MCF 10A (cell line): ENCODE results near the gene PRDM9. TPM values are rescaled to one million over a fixed set of nuclear protein-coding genes. Genes with fewer than 3 reads are reported as not detected.

Source experiments
- Bru-seq: library from RNA; stranded (reverse); fragments of 400-500 nt; gene quantifications from one replicate; lab custom pipeline; 2021; lab: Mats Ljungman, UMichigan
- BruChase-seq, 2 experiments: library from RNA; stranded (reverse); fragments of 400-500 nt; gene quantifications; one replicate each; lab custom pipeline; 2021; lab: Mats Ljungman, UMichigan
- BruUV-seq: library from RNA; stranded (reverse); fragments of 400-500 nt; replicated peaks from 2 replicates; lab custom pipeline; 2021; lab: Mats Ljungman, UMichigan
- CTCF ChIA-PET: fragments of 300-600 bp; sonication (Branson Sonifier 250); formaldehyde crosslinking; extraction: SDS; loops from one replicate; lab custom pipeline; 2021; ENCODE audit warnings: antibody characterized with exemption, inconsistent platforms; lab: Yijun Ruan, JAX
- POLR2A ChIA-PET: fragments of 300-600, 350-650 bp; sonication (Branson Sonifier 250); formaldehyde crosslinking; extraction: SDS; loops from one replicate; lab custom pipeline; 2020; ENCODE audit warnings: antibody characterized with exemption, inconsistent platforms; lab: Yijun Ruan, JAX
- DNase-seq: peaks from one replicate; pipeline ENCODE4 v3.0.0-alpha.2; 2018; ENCODE audit not compliant: unreplicated experiment
- H3K27ac Mint-ChIP-seq: one replicate; pipeline ENCODE4 v1.8.0; 2022; ENCODE audit warnings: mild to moderate bottlenecking, low read depth, mixed read lengths; ENCODE audit not compliant: unreplicated experiment
- H3K27me3 Mint-ChIP-seq: one replicate; pipeline ENCODE4 v1.8.0; 2022; ENCODE audit warnings: mixed read lengths; ENCODE audit not compliant: insufficient read depth, unreplicated experiment
- H3K36me3 Mint-ChIP-seq: one replicate; pipeline ENCODE4 v1.8.0; 2022; ENCODE audit warnings: mild to moderate bottlenecking, moderate library complexity, mixed read lengths; ENCODE audit not compliant: insufficient read depth, unreplicated experiment
- H3K4me1 Mint-ChIP-seq: one replicate; pipeline ENCODE4 v1.8.0; 2022; ENCODE audit warnings: mixed read lengths; ENCODE audit not compliant: insufficient read depth, unreplicated experiment
- H3K4me3 Mint-ChIP-seq: one replicate; pipeline ENCODE4 v1.8.0; 2022; ENCODE audit warnings: mild to moderate bottlenecking, moderate library complexity, mixed read lengths; ENCODE audit not compliant: unreplicated experiment
- H3K9me3 Mint-ChIP-seq: one replicate; pipeline ENCODE4 v1.8.0; 2022; ENCODE audit warnings: mixed read lengths; ENCODE audit not compliant: unreplicated experiment
- CTCF ChIP-seq: fragments of 200-600 bp; IDR thresholded peaks from one replicate; pipeline ENCODE4 v1.8.0; 2022; ENCODE audit warnings: antibody characterized with exemption, mild to moderate bottlenecking; ENCODE audit not compliant: unreplicated experiment
- intact Hi-C: fragments of 100-400 bp; cut with micrococcal nuclease; formaldehyde crosslinking; loops from 2 replicates; pipeline ENCODE4 v1.14.1; 2022
- long read RNA-seq: library from polyadenylated mRNA; stranded (forward); transcript quantifications from one replicate; pipeline ENCODE4 v2.0.0, GENCODE V29; 2022
- total RNA-seq: library from RNA; stranded (reverse); gene quantifications from 2 replicates; pipeline ENCODE4 v1.2.3, GENCODE V29; 2022

PRDM9 gene
- total RNA-seq (not detected in 2 replicates), Bru-seq, nascent RNA (percentile 5 among the genes with signal in this experiment), BruChase-seq, experiment 1, labeled RNA remaining after a 6-hour chase (not detected), BruChase-seq, experiment 2, labeled RNA remaining after a 2-hour chase (percentile 6 among the genes with signal in this experiment)
- long read RNA-seq: 0 reads

- Mint-ChIP-seq H3K36me3 (no peaks in the 10 kb centered on the region), H3K27me3 (no peaks in the 10 kb centered on the region), H3K27ac (peak within 1 kb of the TSS; percentile 88), H3K4me3 (peak within 1 kb of the TSS; percentile 88), H3K9me3 (no peaks in the 10 kb centered on the region), H3K4me1 (no peaks in the 10 kb centered on the region)
- intact Hi-C loops: loop anchor here (1.0 kb wide), 1 partner anchor 155 kb away; no protein-coding TSS in a partner anchor
- no TSS peak for BruUV-seq
- DNase-seq: peak; percentile 85
- no peak for TF ChIP-seq CTCF
- POLR2A ChIA-PET: interaction anchor here (0.7 to 0.8 kb wide), 4 partner anchors 12 to 88 kb away, joined by 3 read pairs; no protein-coding TSS in a partner anchor
- CTCF ChIA-PET: interaction anchor here (0.6 to 1.4 kb wide), 8 partner anchors 9 to 1686 kb away, joined by 3 to 4 read pairs (median 3); no protein-coding TSS in a partner anchor
Observed at GRCh38 chr5:23507278-23507685, at the start of gene PRDM9. Gene PRDM9 (plus strand): TSS chr5:23507609. CDS start chr5:23509034, 1,425 bp downstream.

GRCh38 chr5:23457780-23458179 lies 49.6 kb upstream of the PRDM9 start:
- no peak for DNase-seq
- intact Hi-C loops: no loop called here
- ChIA-PET POLR2A (interaction anchor here (1.4 kb wide), 1 partner anchor 8 kb away, joined by 4 read pairs; no protein-coding TSS in a partner anchor), CTCF (no interaction called here)
- H3K9me3 Mint-ChIP-seq: peaks cover 6% of the 10 kb centered on the region
- no peak overlapping the region for H3K27ac Mint-ChIP-seq
- no peaks in the 10 kb centered on the region for H3K4me1 Mint-ChIP-seq
- TF ChIP-seq CTCF: no peak
- no peaks in the 10 kb centered on the region for H3K36me3 Mint-ChIP-seq
- H3K27me3 Mint-ChIP-seq: no peaks in the 10 kb centered on the region
- BruUV-seq: no TSS peak
- H3K4me3 Mint-ChIP-seq: no peak overlapping the region

- no peak overlapping the region for H3K27ac Mint-ChIP-seq
- ChIA-PET POLR2A (no interaction called here), CTCF (no interaction called here)
- TF ChIP-seq CTCF: no peak
- no peak for DNase-seq
- H3K36me3 Mint-ChIP-seq: no peaks in the 10 kb centered on the region
- no TSS peak for BruUV-seq
- no peaks in the 10 kb centered on the region for H3K4me1 Mint-ChIP-seq
- H3K9me3 Mint-ChIP-seq: peaks cover 10% of the 10 kb centered on the region
- H3K27me3 Mint-ChIP-seq: no peaks in the 10 kb centered on the region
- no peak overlapping the region for H3K4me3 Mint-ChIP-seq
- intact Hi-C loops: no loop called here
Observed at GRCh38 chr5:23459214-23459613, 48.2 kb upstream of the PRDM9 start.

GRCh38 chr5:23461576-23461975 lies 45.8 kb upstream of the PRDM9 start:
- ChIA-PET CTCF (interaction anchor here (0.6 kb wide), 1 partner anchor 130 kb away, joined by 3 read pairs; no protein-coding TSS in a partner anchor), POLR2A (no interaction called here)
- Mint-ChIP-seq H3K36me3 (peaks cover 5% of the 10 kb centered on the region), H3K27me3 (no peaks in the 10 kb centered on the region), H3K4me3 (no peak overlapping the region), H3K4me1 (peaks cover 2% of the 10 kb centered on the region), H3K9me3 (peaks cover 10% of the 10 kb centered on the region), H3K27ac (no peak overlapping the region)
- no TSS peak for BruUV-seq
- intact Hi-C loops: no loop called here
- no peak for TF ChIP-seq CTCF
- no peak for DNase-seq
